ENCODE measurements around the gene CISD1.
"Not testable (repeated sequence)": the region's sequence is repeated elsewhere in the genome, so short reads cannot be mapped to it uniquely, and the experiment has no call there.

GRCh38 chr10:58243801-58244200 is 25.2 kb upstream of the CISD1 start:
- TF ChIP-seq CTCF (conservative IDR thresholded peaks at IDR 0.05; ENCODE audit: low read depth, low read length); CEBPB (IDR thresholded peaks at IDR 0.05; ENCODE audit: low read depth, low read length); USF2 (IDR thresholded peaks at IDR 0.05; ENCODE audit: low read depth, low read length); POLR2A (IDR thresholded peaks at IDR 0.05; ENCODE audit: low read depth, low read length); RFX5 (IDR thresholded peaks at IDR 0.05; ENCODE audit: low read depth, low read length); ELK1 (IDR thresholded peaks at IDR 0.05; ENCODE audit: borderline replicate concordance, low read depth, low read length); MAZ (IDR thresholded peaks at IDR 0.05; ENCODE audit: borderline replicate concordance, low read depth, low read length); MXI1 (IDR thresholded peaks at IDR 0.05; ENCODE audit: borderline replicate concordance, low read depth, low read length); SMC3 (IDR thresholded peaks at IDR 0.05; ENCODE audit: low read depth, low read length); NFE2L2 (IDR thresholded peaks at IDR 0.05; ENCODE audit: low read depth, low read length); FOS (IDR thresholded peaks at IDR 0.05; ENCODE audit: low read depth, low read length): not testable (repeated sequence)
